ENCODE results near the gene NPAT.

The NPAT gene

DNA sequence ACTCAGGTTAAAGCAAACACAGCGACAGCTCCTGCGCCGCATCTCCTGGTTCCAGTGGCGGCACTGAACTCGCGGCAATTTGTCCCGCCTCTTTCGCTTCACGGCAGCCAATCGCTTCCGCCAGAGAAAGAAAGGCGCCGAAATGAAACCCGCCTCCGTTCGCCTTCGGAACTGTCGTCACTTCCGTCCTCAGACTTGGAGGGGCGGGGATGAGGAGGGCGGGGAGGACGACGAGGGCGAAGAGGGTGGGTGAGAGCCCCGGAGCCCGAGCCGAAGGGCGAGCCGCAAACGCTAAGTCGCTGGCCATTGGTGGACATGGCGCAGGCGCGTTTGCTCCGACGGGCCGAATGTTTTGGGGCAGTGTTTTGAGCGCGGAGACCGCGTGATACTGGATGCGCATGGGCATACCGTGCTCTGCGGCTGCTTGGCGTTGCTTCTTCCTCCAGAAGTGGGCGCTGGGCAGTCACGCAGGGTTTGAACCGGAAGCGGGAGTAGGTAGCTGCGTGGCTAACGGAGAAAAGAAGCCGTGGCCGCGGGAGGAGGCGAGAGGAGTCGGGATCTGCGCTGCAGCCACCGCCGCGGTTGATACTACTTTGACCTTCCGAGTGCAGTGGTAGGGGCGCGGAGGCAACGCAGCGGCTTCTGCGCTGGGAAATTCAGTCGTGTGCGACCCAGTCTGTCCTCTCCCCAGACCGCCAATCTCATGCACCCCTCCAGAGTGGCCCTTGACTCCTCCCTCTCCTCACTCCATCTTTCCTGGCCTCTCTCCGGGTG is at the start of gene NPAT, which contains the start of gene ATM:
Gene NPAT, minus strand, starts transcription at position 65 of the 774 bp plus-strand sequence. CDS start 102 bp downstream, outside the sequence.
Gene ATM, plus strand, starts transcription at position 494 of the 774 bp plus-strand sequence. CDS start 4,558 bp downstream, outside the sequence.
- peak; percentile 99 for DNase-seq

DNA sequence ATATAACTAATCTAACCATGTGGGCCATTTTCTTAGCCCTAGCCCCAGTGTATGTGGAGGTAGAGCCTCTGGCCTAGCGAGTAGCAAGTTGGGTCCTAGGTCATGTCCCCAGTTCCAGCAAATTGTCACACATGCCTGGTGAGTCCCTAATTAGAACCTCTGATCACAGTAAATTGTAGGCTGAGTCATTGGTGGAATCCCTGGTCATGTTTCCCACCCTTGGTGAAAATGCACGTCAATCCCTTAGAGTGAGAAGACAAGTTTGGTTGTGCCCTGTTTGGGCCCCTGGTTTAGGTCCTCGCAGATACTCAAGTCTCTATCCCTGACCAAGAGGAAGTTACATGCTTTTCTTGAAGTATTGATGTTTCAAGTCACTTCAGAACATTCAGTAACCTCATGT is 47.1 kb upstream of the NPAT start:
- DNase-seq = no peak

GRCh38 chr11:108253176-108253575 is 30.7 kb upstream of the NPAT start:
- DNase-seq = peak; percentile 1

DNA sequence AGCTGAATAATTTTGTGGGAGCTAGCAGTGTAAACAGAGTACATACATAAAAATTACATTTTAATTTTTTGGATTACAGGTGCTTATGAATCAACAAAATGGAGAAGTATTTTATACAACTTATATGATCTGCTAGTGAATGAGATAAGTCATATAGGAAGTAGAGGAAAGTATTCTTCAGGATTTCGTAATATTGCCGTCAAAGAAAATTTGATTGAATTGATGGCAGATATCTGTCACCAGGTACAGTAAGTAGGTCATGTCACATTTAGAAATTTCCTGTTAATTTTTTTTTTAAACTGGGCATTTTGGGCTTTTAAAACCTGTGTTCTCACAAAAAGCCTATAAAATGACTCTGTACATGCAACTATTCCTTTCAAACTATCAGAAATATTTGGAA is 24.4 kb upstream of the NPAT start:
- DNase-seq = no peak

GRCh38 chr11:108246308-108246707 is 23.9 kb upstream of the NPAT start:
- DNase-seq = no peak

- no peak for DNase-seq
Observed at GRCh38 chr11:108242422-108242821, 20.0 kb upstream of the NPAT start.

GRCh38 chr11:108241330-108242037 is 19.0 kb upstream of the NPAT start:
- no peak for DNase-seq

DNA sequence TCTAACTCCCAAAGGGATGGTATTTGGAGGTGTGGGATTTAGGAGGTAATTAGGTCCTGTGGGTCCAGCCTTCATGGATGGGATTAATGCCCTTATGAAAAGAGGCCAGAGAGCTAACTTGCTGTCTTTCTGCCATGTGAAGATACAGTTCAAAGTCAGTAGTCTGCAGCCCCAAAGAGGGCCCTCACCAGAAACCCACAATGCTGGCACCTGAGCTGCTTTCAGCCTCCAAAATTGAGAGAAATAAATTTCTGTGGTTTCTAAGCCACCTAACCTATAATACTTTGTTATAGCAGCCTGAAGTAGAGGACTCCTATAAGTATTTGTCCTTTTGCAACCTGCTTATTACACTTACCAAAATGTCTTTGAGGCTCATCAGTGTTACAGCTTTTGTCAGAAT is 16.6 kb upstream of the NPAT start:
- DNase-seq = no peak

DNA sequence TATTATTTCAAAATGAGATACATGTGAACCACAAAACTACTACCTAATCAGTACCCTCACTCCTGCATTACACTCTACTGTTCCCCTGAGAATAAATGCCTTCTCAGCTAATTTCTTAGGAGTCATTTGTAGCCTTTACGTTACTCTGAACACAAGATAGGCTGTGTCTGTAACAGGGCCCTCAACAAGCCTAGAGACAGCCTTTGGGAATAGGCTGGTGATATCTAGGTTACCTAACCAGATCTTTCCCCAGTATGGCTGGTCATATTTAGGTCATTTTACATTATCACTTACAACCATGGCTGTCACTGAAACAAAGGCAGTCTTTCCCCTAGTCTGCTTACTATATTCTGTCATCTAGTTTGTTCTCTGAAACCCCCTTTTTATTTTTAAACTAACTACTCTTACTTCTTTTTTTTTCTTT is 14.6 kb upstream of the NPAT start:
- DNase-seq = no peak

DNA sequence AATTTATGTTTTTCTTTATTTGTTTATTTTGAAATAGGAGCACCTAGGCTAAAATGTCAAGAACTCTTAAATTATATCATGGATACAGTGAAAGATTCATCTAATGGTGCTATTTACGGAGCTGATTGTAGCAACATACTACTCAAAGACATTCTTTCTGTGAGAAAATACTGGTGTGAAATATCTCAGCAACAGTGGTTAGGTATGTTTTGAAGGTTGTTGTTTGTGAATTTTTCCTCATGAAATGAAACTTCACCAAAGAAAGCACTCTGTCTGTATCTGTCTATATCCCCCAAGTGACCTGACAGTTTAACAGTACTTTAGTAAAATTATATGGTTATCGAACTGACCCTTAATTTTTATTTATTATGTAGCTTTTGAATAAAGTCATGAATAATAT is 13.2 kb upstream of the NPAT start:
- no peak for DNase-seq

DNA sequence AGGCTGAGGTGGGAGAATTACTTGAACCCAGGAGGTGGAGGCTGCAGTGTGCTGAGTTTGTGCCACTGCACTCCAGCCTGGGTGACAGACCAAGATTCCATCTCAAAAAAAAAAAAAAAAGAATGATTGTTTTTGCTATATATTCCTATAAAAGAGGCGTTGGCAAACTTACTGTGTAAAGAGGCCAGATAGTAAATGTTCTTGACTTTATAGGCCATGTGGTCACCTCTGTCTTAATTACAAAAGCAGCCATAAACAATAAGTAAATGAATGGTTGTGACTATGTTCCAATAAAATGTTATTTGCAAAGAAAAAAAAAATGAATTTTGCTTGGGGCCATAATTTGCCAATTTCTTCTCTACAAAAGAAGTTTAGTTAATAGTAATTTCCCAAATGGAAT is 12.8 kb upstream of the NPAT start:
- DNase-seq = no peak

GRCh38 chr11:108233277-108233945 is 11.0 kb upstream of the NPAT start:
- DNase-seq = no peak

DNA sequence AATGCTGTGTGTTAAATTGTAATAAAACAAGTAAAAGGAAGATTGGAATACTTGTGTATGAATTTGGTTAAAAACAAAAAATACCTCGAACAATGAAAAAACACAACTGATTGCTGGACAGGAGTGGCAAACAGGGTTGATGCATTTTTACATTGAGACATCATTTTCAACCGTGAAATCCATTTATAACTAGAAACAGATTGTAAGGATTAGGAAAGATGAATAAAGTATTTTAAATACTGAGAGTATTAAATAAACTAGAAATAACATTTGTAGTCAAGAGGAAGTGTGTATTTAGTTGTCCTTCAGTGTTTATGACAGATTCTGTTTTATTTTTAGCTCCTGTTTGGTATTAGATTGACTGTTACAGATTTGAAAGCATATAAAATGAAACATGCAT is 5.8 kb upstream of the NPAT start:
- no peak for DNase-seq

DNA sequence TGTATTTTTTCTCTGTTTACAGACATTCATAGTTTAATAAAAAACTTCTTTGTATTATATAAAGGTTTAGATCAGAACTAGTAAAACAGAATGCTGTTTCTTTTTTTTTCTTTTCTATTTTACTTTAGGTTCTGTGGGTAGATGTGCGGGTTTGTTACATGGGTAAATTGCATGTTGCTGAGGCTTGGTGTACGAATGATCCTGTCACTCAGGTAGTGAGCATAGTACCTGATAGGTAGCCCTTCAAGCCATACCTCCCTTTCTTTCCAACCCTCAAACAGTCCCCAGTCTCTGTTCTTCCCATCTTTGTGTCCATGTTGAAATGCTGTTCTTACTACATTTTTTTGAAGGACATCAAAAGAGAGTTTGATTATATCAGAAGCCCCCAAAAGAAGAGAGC is 3.6 kb upstream of the NPAT start:
- no peak for DNase-seq

DNA sequence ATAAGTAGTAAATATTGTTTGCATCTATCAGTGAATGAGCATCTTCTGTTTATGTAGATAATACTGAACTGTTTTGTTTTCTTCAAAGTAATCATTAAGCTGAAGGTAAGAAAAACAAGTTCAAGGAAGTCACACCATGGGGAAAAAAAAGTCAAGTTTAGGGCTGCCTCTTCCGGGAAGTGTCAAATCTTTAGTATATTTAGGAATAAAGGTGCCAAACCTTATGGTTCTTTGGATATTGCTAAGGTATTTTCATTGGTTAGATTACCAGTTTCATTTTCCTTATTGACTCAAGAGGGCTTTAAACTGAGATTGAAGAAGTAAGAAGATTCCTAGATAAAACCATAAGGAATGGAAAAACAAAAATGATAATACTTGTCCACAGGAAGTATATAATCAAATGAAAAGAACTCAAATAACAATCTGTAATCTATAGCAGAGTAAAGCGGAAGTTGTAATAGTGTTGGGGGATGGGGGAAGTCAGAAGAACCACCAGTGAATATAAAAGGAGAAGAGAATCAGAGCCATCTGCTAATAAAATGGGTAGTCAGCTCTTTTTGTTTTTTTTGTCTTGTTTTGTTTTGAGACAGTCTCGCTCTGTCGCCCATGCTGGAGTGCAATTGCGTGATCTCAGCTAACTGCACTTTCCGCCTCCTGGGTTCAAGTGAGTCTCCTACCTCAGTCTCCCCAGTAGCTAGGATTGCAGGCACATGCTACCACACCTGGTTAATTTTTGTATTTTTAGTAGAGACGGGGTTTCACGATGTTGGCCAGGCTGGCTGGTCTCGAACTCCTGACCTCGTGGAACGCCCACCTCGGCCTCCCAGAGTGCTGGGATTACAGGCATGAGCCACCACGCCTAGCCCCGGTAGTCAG is 2.7 kb upstream of the NPAT start:
- DNase-seq = no peak

- DNase-seq = no peak
Observed at GRCh38 chr11:108224366-108224765, 1.9 kb upstream of the NPAT start.

DNA sequence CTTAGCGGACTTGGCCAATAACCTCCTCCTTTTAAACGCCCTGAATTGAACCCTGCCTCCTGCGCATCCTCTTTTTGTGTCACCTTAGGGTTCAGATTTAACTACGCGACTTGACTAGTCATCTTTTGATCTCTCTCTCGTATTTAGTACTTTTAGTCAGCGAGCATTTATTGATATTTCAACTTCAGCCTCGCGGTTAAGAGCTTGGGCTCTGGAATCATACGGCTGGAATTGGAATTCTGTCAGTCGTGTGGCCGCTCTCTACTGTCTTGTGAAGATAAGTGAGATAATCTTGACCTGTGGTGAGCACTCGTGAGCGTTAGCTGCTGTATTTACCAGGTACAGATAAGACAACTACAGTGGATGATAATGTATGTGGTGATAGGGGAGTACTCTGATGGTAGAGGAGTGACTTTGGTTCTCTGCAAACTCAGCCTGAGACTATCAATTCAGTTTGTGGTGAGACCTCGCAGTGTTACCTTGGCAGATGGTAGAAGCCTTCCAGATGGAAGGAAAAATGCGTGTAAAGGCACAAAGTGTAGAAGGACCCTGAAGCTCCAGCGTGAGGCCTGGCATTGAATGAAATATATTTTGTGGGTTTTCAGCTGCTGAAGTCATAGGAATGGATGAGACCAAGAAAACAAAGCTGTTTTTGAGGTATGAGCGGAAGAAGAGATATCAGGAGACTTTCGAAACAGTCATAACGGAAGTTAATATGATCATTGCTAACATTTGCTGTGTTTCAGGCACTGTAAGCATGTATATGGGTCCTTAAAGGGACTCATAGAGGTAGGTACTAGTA is 1.1 kb upstream of the NPAT start:
- no peak for DNase-seq

GRCh38 chr11:108221911-108222573 is 396 bp downstream of the NPAT start:
- no peak for DNase-seq

GRCh38 chr11:108221371-108221770 is 1.1 kb downstream of the NPAT start:
- DNase-seq = no peak

DNA sequence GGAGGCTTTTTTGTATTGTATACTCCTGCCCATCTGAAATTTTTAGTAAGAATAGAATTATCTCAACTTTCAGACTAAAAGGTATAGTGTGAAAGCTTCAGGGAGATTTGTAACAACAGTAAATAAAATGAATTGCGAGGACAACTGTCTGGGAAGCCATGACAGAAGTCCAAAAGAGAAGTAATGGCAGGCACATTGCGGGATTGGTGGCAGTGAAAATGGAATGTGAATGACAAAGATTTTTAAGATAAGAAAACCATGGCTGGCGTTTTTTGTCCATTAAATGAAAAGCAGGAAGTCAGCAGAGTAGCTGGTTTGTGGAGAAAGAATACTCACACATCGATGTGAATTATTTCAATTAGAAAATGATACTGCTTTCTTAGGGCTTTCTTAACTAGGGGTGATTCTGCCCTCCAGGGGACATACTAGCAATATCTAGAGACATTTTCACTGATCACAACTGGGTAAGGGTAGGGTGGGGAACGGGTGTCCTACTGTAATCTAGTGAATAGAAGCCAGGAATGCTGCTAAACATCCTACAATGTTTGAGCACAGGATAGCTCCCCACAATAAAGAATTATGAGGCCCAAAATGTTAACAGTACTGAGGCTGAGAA is 1.6 kb downstream of the NPAT start:
- DNase-seq = no peak
